C4-2B (cell line): Measurements from ENCODE around the gene CREG2.

Experiments
- H3K27ac ChIP-seq: fragments of 450-650 bp; 2 replicates; pipeline ENCODE4 v1.5.1; 2017
- ZFX ChIP-seq: fragments of 450-650 bp; IDR thresholded peaks from 2 replicates; pipeline ENCODE4 v1.6.1; 2017
- TF ChIP-seq, protein P1 (sequence below): fragments of 450-650 bp; conservative IDR thresholded peaks from 2 replicates; pipeline ENCODE4 v1.5.1; 2017; ENCODE audit warnings: mild to moderate bottlenecking

The CREG2 gene

DNA sequence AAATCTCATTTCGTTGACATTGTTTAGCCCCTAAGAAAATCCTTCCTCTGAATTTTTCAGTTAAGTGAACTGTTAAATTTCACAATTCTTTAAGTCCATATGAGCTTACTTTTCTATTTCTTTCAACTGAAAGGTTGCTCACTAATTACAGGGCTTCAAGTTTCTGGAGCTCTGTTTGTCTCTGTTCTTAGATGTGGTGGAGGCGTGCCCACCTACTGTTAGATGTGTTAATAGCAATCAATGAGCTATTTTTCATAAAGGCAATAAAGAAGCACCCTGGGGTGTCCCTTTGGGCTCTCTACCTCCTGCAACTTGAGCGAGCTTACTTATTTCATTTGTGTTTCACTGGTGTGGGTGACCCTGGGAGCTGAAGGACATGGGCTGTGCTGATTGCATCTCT, 25.0 kb downstream of the CREG2 start:
- no peak overlapping the region for H3K27ac ChIP-seq
- TF ChIP-seq ZFX, result no peak
- TF ChIP-seq, protein P1, sequence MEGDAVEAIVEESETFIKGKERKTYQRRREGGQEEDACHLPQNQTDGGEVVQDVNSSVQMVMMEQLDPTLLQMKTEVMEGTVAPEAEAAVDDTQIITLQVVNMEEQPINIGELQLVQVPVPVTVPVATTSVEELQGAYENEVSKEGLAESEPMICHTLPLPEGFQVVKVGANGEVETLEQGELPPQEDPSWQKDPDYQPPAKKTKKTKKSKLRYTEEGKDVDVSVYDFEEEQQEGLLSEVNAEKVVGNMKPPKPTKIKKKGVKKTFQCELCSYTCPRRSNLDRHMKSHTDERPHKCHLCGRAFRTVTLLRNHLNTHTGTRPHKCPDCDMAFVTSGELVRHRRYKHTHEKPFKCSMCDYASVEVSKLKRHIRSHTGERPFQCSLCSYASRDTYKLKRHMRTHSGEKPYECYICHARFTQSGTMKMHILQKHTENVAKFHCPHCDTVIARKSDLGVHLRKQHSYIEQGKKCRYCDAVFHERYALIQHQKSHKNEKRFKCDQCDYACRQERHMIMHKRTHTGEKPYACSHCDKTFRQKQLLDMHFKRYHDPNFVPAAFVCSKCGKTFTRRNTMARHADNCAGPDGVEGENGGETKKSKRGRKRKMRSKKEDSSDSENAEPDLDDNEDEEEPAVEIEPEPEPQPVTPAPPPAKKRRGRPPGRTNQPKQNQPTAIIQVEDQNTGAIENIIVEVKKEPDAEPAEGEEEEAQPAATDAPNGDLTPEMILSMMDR, result no peak

DNA sequence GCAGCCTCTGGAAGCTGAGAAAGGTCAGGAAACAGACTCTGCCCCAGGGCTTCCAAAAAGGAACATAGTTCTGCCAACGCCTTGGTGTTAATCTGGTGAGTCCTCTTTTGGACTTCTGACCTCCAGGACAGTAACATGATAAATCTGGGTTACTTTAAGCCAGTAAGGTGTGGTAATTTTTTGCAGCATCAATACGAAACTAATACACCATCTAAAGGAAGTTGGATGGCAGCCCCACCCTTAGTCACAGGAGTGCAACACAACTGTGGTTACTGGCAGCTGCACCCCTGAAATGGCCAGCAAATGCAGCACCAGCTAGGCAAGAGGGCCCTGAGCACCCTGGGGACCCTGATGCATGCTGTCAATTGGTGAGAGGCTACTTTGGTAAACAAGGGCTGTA, 25.8 kb downstream of the CREG2 start:
- TF ChIP-seq ZFX, result no peak
- TF ChIP-seq, protein P1, result no peak
- no peak overlapping the region for H3K27ac ChIP-seq

DNA sequence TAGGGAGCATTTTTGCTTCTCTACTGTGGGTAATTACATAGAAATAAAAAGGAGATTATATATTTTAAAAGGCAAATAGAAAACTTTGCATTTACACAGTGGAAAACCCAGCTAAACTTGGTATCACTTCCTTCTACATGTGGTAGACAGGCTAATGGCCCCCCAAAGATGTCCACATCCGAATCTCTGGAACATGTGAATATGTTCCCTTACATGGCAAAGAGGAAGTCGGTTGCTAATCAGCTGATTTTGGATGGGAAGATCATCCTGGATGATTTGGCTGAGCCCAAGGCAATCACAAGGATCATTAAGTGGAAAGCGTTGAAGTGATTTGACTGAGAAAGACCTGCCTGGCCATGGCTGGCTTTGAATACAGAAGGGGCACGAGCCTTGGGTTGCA, 26.2 kb downstream of the CREG2 start:
- TF ChIP-seq, protein P1, result no peak
- TF ChIP-seq ZFX, result no peak
- H3K27ac ChIP-seq, result no peak overlapping the region

DNA sequence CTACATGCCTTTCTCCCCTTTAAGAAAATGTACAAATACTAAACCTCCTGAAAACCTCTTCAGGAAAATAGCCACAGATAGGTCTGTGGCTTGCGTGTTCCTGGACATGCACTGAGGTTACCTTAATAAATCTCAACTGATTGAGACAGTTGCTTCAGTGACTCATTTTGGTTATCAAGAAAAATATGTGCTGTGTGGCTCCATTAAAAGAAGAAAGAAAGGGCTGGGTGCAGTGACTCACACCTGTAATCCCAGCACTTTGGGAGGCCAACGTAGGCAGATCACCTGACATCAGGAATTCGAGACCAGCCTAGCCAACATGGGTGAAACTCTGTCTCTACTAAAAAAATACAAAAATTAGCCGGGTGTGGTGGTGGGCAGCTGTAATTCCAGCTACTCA, 27.1 kb downstream of the CREG2 start:
- no peak overlapping the region for H3K27ac ChIP-seq
- TF ChIP-seq, protein P1, result no peak

DNA sequence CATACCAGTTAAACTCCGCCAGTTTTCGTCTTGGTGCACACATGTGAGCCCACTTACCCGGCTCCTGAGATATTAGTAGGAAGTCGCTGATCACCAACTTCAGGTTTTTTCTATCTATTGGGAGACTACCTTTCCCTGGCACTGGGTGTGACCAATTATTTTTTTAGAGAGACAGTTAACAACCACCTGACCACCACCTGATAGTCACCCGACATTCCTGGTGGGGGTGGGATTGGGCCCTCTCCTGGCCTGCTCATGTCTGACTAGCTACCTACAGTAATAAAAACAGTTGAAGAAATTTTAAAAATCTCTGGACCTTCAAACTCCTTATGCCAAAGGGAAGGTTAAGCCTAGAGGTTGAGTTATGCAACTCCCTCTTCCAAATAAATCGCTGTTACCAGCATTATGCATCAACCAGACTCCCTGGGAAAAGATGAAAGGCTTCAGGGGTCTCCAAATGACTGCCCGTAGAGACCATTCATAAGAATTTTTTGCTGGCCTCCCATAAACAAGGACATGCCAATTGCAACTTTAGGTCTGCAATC, 27.8 kb downstream of the CREG2 start:
- H3K27ac ChIP-seq, result no peak overlapping the region

DNA sequence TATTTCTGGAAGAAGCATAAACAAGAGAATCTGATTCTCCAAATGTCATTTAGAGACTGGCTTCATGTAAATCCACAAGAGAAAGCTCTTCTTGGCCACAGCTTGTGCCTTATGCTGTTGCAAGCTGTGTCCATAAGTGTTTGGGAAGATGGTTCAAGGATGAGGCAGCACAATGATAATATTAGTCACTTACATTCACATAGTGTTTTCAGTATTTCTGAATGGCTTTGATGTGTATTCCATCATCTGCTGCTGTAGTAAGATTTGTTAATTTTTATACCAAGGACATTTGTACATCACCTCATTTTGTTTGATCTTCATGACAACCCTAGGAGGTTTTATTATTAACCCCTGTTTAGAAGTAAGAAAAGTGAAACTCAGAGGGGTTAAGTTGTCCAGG, 29.9 kb downstream of the CREG2 start:
- no peak for TF ChIP-seq ZFX
- TF ChIP-seq, protein P1, result no peak

More for the DNA sequence above, 27.8 kb downstream of the CREG2 start:
- TF ChIP-seq ZFX, result no peak
- TF ChIP-seq, protein P1, result no peak

DNA sequence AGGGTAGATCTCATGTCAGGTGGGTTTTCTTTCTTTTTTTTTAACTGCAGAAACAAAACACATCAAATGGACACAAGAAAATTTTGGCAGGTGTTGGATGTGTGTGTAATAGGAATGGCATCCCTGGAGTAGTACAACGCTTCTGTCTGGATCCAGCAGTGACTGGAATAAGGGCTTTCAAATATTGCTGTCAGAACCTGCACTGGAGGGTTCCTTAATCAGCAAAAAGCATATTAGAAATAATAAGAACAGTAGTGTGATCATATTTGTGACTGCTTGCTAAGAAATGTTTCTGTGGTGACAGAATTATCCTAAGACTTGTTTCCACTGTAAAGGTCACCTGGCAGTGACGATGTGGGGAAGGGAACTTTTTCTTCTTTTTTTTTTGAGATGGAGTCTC, 30.8 kb downstream of the CREG2 start:
- TF ChIP-seq ZFX, result no peak
- TF ChIP-seq, protein P1, result no peak
- H3K27ac ChIP-seq, result no peak overlapping the region

More for the DNA sequence above, 29.9 kb downstream of the CREG2 start:
- H3K27ac ChIP-seq, result no peak overlapping the region
